WTC11 (cell line): ENCODE results near the gene FRYL. TPM values are rescaled to one million over a fixed set of nuclear protein-coding genes. Genes with fewer than 3 reads are reported as not detected.

Experiments
- ATAC-seq: fragments of 200-7000 bp; cut with Tn5 transposase; 2 replicates; pipeline ENCODE4 v1.10.0; 2021; ENCODE audit warnings: mild to moderate bottlenecking, moderate library complexity
- CTCF ChIA-PET: fragments of 300-600 bp; sonication (Branson Sonifier 250); formaldehyde crosslinking; loops from one replicate; lab custom pipeline; 2021; ENCODE audit warnings: antibody characterized with exemption; lab: Charles Lee
- POLR2A ChIA-PET: fragments of 350-600 bp; sonication (Branson Sonifier 250); formaldehyde crosslinking; loops from one replicate; lab custom pipeline; 2021; ENCODE audit warnings: antibody characterized with exemption; lab: Charles Lee
- DNase-seq: peaks from one replicate; pipeline ENCODE4 v3.0.0; 2021; ENCODE audit warnings: low spot score
- H3K27ac Mint-ChIP-seq: 2 replicates; pipeline ENCODE4 v1.8.0; 2021; ENCODE audit warnings: mixed read lengths
- H3K27me3 Mint-ChIP-seq: 2 replicates; pipeline ENCODE4 v1.8.0; 2021; ENCODE audit warnings: low read depth, mild to moderate bottlenecking, moderate library complexity, mixed read lengths
- H3K36me3 Mint-ChIP-seq: 2 replicates; pipeline ENCODE4 v1.8.0; 2021; ENCODE audit warnings: mixed read lengths
- H3K4me1 Mint-ChIP-seq: 2 replicates; pipeline ENCODE4 v1.8.0; 2022; ENCODE audit warnings: mixed read lengths
- H3K4me3 Mint-ChIP-seq: 2 replicates; pipeline ENCODE4 v1.8.0; 2021; ENCODE audit warnings: mild to moderate bottlenecking, moderate library complexity, mixed read lengths
- H3K9me3 Mint-ChIP-seq: 2 replicates; pipeline ENCODE4 v1.8.0; 2021; ENCODE audit warnings: mixed read lengths
- ATF1 ChIP-seq: sonication (generic); formaldehyde crosslinking; IDR thresholded peaks from 2 replicates; pipeline ENCODE4 v1.8.1; 2023; ENCODE audit warnings: mild to moderate bottlenecking, moderate library complexity, missing genetic modification reagents
- CBFB ChIP-seq: sonication (generic); formaldehyde crosslinking; IDR thresholded peaks from 2 replicates; pipeline ENCODE4 v1.8.1; 2022; ENCODE audit warnings: mild to moderate bottlenecking, low read depth, missing genetic modification reagents
- ELF4 ChIP-seq: sonication (generic); formaldehyde crosslinking; IDR thresholded peaks from 2 replicates; pipeline ENCODE4 v1.8.1; 2022; ENCODE audit warnings: low read depth, mild to moderate bottlenecking, moderate library complexity, missing genetic modification reagents
- EMX1 ChIP-seq: fragments of 250-450 bp; sonication (Bioruptor Pico); IDR thresholded peaks from 2 replicates; pipeline ENCODE4 v1.8.0; 2021; ENCODE audit warnings: mild to moderate bottlenecking
- GABPB1 ChIP-seq: sonication (generic); formaldehyde crosslinking; IDR thresholded peaks from 2 replicates; pipeline ENCODE4 v1.8.1; 2023; ENCODE audit warnings: mild to moderate bottlenecking, missing genetic modification reagents
- GRHL2 ChIP-seq: fragments of 250-450 bp; sonication (Bioruptor Pico); IDR thresholded peaks from 2 replicates; pipeline ENCODE4 v1.8.0; 2022; ENCODE audit warnings: mild to moderate bottlenecking, moderate library complexity; ENCODE audit not compliant: insufficient replicate concordance, severe bottlenecking
- HMGA2 ChIP-seq: fragments of 250-450 bp; sonication (Bioruptor Pico); IDR thresholded peaks from 2 replicates; pipeline ENCODE4 v1.4.0; 2021; ENCODE audit warnings: mild to moderate bottlenecking, moderate library complexity
- JAZF1 ChIP-seq: fragments of 250-450 bp; sonication (Bioruptor Pico); IDR thresholded peaks from 2 replicates; pipeline ENCODE4 v1.9.0; 2021; ENCODE audit warnings: moderate library complexity, mild to moderate bottlenecking, inconsistent platforms
- MYBL2 ChIP-seq: sonication (generic); formaldehyde crosslinking; IDR thresholded peaks from 2 replicates; pipeline ENCODE4 v1.8.1; 2023; ENCODE audit warnings: mild to moderate bottlenecking, moderate library complexity, missing genetic modification reagents
- NFATC4 ChIP-seq: fragments of 250-450 bp; sonication (Bioruptor Pico); IDR thresholded peaks from 2 replicates; pipeline ENCODE4 v1.9.0; 2021; ENCODE audit warnings: mild to moderate bottlenecking
- NR1H2 ChIP-seq: sonication (generic); formaldehyde crosslinking; IDR thresholded peaks from 2 replicates; pipeline ENCODE4 v1.9.0; 2021; ENCODE audit warnings: mild to moderate bottlenecking, moderate library complexity, missing genetic modification reagents
- NR3C1 ChIP-seq: sonication (generic); formaldehyde crosslinking; conservative IDR thresholded peaks from 2 replicates; pipeline ENCODE4 v1.8.1; 2023; ENCODE audit warnings: low read depth, mild to moderate bottlenecking, missing genetic modification reagents
- SMAD4 ChIP-seq: sonication (generic); formaldehyde crosslinking; IDR thresholded peaks from 2 replicates; pipeline ENCODE4 v1.8.0; 2022; ENCODE audit warnings: mild to moderate bottlenecking, missing genetic modification reagents
- SOX15 ChIP-seq: fragments of 250-450 bp; sonication (Bioruptor Pico); IDR thresholded peaks from 2 replicates; pipeline ENCODE4 v1.9.0; 2021; ENCODE audit warnings: mild to moderate bottlenecking
- TEAD4 ChIP-seq: sonication (generic); formaldehyde crosslinking; IDR thresholded peaks from 2 replicates; pipeline ENCODE4 v1.8.0; 2022; ENCODE audit warnings: mild to moderate bottlenecking, missing genetic modification reagents
- TP53 ChIP-seq: sonication (generic); formaldehyde crosslinking; IDR thresholded peaks from 2 replicates; pipeline ENCODE4 v1.8.1; 2023; ENCODE audit warnings: mild to moderate bottlenecking, missing genetic modification reagents
- ZNF396 ChIP-seq: fragments of 250-450 bp; sonication (Bioruptor Pico); IDR thresholded peaks from 2 replicates; pipeline ENCODE4 v1.8.0; 2021; ENCODE audit warnings: mild to moderate bottlenecking, moderate library complexity, borderline replicate concordance
- total RNA-seq: library from RNA; stranded (reverse); gene quantifications from 3 replicates; pipeline ENCODE4 v1.2.3, GENCODE V29; 2021
- TF ChIP-seq, protein P1 (sequence below): sonication (generic); formaldehyde crosslinking; IDR thresholded peaks from 2 replicates; pipeline ENCODE4 v1.8.0; 2022; ENCODE audit warnings: mild to moderate bottlenecking, missing genetic modification reagents
- TF ChIP-seq, protein P2 (sequence below): sonication (generic); formaldehyde crosslinking; IDR thresholded peaks from 2 replicates; pipeline ENCODE4 v1.8.1; 2023; ENCODE audit warnings: mild to moderate bottlenecking, missing genetic modification reagents, moderate library complexity
- TF ChIP-seq, protein P3 (sequence below): fragments of 200-600 bp; IDR thresholded peaks from 2 replicates; pipeline ENCODE4 v1.8.0; 2022; ENCODE audit warnings: antibody characterized with exemption
- TF ChIP-seq, protein P4 (sequence below): sonication (generic); formaldehyde crosslinking; IDR thresholded peaks from 2 replicates; pipeline ENCODE4 v1.8.1; 2022; ENCODE audit warnings: mild to moderate bottlenecking, moderate library complexity, missing genetic modification reagents
- TF ChIP-seq, protein P5 (sequence below): fragments of 250-450 bp; sonication (Bioruptor Pico); IDR thresholded peaks from 2 replicates; pipeline ENCODE4 v1.9.0; 2021; ENCODE audit warnings: mild to moderate bottlenecking
- TF ChIP-seq, protein P6 (sequence below): sonication (generic); formaldehyde crosslinking; IDR thresholded peaks from 2 replicates; pipeline ENCODE4 v1.8.1; 2023; ENCODE audit warnings: mild to moderate bottlenecking, moderate library complexity, missing genetic modification reagents
- TF ChIP-seq, protein P7 (sequence below): fragments of 250-450 bp; sonication (Bioruptor Pico); conservative IDR thresholded peaks from 2 replicates; pipeline ENCODE4 v1.9.0; 2021; ENCODE audit warnings: mild to moderate bottlenecking

Gene FRYL
- total RNA-seq, 1 experiment from 2014 or later: 38.7 TPM

DNA sequence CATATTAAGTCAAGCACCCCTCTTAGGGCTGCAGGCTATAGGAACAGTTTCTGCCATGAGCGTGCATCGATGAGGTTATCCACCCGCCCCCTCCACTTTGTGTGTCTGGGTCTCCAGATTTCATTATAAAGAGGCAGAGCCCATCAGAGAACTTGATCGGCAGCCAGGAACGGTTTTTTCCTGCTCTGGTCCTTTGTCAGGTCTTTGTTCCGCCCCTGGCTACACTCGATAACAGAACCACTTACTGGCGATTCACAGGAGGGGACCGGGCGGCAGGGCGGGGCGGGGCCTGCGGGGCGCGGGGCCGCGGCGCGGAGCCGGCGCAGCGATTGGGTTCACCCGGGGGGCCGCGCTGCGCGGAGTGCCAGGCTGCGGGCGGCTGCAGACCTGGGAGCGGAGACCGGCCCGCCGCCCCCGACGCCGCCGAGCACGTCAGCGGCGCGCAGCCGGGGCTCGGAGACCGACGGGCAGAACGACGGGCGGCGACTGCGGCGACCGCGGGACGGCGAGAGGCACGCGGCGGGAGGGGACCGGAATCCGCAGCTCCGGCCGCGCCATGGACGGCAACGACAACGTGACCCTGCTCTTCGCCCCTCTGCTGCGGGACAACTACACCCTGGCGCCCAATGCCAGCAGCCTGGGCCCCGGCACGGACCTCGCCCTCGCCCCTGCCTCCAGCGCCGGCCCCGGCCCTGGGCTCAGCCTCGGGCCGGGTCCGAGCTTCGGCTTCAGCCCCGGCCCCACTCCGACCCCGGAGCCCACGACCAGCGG, 296.9 kb downstream of the FRYL start, which contains the start of gene SLC10A4 (continued):
- TF ChIP-seq ZNF396 (CRISPR knock-in tag) (no peak), SMAD4 (CRISPR knock-in tag) (no peak), MYBL2 (CRISPR knock-in tag) (peak; percentile 65; the same call in 1 of the 2 replicates)
- TF ChIP-seq, protein P1, sequence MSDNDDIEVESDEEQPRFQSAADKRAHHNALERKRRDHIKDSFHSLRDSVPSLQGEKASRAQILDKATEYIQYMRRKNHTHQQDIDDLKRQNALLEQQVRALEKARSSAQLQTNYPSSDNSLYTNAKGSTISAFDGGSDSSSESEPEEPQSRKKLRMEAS (CRISPR knock-in tag): peak; percentile 47

DNA sequence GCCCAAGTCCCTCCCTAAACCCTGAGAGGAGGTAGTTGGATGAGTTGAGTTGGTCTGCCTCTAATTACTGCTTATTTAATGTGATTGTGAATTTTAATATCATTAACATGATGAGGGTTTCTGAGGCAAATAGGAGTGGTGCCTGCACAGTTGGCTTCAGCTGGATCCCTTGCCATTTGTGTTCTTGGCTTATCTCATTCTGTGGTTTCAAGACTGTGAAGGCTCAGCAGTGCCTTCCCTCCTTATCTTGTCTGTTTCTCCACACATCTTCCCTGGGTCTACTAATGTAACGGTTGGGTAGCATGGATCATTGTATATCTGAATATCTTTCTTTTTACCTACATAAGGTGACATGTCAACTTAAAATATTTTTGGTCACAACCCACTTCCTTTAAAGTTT, 298.5 kb downstream of the FRYL start:
- TF ChIP-seq TP53 (no peak), GRHL2 (no peak), NR1H2 (CRISPR knock-in tag) (no peak)
- TF ChIP-seq, protein P2, sequence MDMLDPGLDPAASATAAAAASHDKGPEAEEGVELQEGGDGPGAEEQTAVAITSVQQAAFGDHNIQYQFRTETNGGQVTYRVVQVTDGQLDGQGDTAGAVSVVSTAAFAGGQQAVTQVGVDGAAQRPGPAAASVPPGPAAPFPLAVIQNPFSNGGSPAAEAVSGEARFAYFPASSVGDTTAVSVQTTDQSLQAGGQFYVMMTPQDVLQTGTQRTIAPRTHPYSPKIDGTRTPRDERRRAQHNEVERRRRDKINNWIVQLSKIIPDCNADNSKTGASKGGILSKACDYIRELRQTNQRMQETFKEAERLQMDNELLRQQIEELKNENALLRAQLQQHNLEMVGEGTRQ (CRISPR knock-in tag): no peak
- TF ChIP-seq, protein P3, sequence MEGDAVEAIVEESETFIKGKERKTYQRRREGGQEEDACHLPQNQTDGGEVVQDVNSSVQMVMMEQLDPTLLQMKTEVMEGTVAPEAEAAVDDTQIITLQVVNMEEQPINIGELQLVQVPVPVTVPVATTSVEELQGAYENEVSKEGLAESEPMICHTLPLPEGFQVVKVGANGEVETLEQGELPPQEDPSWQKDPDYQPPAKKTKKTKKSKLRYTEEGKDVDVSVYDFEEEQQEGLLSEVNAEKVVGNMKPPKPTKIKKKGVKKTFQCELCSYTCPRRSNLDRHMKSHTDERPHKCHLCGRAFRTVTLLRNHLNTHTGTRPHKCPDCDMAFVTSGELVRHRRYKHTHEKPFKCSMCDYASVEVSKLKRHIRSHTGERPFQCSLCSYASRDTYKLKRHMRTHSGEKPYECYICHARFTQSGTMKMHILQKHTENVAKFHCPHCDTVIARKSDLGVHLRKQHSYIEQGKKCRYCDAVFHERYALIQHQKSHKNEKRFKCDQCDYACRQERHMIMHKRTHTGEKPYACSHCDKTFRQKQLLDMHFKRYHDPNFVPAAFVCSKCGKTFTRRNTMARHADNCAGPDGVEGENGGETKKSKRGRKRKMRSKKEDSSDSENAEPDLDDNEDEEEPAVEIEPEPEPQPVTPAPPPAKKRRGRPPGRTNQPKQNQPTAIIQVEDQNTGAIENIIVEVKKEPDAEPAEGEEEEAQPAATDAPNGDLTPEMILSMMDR: no peak
- TF ChIP-seq, protein P4, sequence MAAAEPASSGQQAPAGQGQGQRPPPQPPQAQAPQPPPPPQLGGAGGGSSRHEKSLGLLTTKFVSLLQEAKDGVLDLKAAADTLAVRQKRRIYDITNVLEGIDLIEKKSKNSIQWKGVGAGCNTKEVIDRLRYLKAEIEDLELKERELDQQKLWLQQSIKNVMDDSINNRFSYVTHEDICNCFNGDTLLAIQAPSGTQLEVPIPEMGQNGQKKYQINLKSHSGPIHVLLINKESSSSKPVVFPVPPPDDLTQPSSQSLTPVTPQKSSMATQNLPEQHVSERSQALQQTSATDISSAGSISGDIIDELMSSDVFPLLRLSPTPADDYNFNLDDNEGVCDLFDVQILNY (CRISPR knock-in tag): no peak
- TF ChIP-seq, all 79 proteins: peak for 0
- Mint-ChIP-seq H3K27ac (no peak overlapping the region), H3K36me3 (no peaks in the 10 kb centered on the region), H3K27me3 (peaks cover 42% of the 10 kb centered on the region), H3K4me3 (no peak overlapping the region), H3K4me1 (peaks cover 18% of the 10 kb centered on the region), H3K9me3 (no peaks in the 10 kb centered on the region)
- POLR2A ChIA-PET: no interaction called here
- CTCF ChIA-PET: interaction anchor here (0.8 kb wide), 1 partner anchor 13 kb away, joined by 4 read pairs; no protein-coding TSS in a partner anchor
- no peak for DNase-seq
- ATAC-seq: no peak

DNA sequence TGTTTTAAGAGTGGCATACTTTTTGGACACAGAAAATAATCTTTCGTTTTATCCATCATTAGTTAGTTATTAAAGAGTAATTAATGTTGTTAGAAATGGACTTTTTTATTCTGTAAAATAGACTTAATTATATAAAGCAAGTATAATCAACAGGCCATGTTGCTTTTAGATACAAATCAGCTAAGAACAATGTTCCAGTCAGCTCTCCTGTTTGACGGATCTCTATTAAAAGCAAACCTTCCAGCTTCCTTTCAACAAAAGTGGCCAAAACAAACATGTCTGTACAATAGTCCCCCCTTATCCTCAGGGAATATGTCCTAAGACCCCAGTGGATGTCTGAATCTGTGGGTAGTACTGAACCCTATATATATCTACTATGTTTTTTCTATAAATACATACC, 301.8 kb downstream of the FRYL start:
- Mint-ChIP-seq H3K27me3 (peaks cover 26% of the 10 kb centered on the region), H3K4me1 (peaks cover 10% of the 10 kb centered on the region), H3K27ac (no peak overlapping the region), H3K9me3 (no peaks in the 10 kb centered on the region), H3K4me3 (no peak overlapping the region), H3K36me3 (no peaks in the 10 kb centered on the region)
- DNase-seq (no peak), ATAC-seq (no peak)
- ChIA-PET CTCF (no interaction called here), POLR2A (no interaction called here)
- TF ChIP-seq, protein P3: no peak
- TF ChIP-seq, protein P5, sequence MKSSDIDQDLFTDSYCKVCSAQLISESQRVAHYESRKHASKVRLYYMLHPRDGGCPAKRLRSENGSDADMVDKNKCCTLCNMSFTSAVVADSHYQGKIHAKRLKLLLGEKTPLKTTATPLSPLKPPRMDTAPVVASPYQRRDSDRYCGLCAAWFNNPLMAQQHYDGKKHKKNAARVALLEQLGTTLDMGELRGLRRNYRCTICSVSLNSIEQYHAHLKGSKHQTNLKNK (CRISPR knock-in tag): no peak
- no peak for TF ChIP-seq HMGA2 (CRISPR knock-in tag)
- no peak for TF ChIP-seq TEAD4 (CRISPR knock-in tag)
- TF ChIP-seq, protein P6, sequence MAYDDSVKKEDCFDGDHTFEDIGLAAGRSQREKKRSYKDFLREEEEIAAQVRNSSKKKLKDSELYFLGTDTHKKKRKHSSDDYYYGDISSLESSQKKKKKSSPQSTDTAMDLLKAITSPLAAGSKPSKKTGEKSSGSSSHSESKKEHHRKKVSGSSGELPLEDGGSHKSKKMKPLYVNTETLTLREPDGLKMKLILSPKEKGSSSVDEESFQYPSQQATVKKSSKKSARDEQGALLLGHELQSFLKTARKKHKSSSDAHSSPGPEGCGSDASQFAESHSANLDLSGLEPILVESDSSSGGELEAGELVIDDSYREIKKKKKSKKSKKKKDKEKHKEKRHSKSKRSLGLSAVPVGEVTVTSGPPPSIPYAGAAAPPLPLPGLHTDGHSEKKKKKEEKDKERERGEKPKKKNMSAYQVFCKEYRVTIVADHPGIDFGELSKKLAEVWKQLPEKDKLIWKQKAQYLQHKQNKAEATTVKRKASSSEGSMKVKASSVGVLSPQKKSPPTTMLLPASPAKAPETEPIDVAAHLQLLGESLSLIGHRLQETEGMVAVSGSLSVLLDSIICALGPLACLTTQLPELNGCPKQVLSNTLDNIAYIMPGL (CRISPR knock-in tag): no peak
- no peak for TF ChIP-seq NFATC4 (CRISPR knock-in tag)
- TF ChIP-seq, protein P7, sequence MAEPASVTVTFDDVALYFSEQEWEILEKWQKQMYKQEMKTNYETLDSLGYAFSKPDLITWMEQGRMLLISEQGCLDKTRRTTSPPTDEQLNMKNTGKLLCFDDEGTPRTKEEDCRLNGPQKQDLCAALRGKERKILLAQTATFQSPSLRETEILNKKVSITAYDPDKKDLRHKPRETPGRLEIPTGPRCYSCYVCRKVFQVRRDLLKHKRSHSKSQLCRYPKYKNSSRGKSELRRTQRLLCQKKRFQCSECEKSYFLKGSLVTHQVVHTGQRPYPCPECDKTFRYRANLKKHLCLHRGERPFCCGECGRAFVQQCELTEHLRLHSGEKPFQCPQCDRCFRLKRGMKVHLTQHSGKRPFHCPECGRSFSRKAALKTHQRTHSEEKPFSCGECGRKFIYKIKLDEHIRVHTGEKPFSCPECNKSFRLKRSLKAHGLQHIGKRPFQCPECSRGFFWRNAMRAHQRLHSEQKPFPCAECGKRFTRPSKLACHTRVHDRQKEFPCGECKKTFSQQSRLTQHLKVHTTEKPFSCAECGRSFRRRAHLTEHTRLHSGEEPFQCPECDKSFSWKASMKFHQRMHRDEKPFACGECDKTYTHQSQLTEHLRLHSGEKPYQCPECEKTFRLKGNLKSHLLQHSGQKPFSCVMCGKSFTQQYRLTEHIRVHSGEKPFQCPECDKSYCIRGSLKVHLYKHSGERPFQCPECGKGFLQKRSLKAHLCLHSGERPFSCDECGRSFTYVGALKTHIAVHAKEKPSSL: no peak
- no peak for TF ChIP-seq ELF4 (CRISPR knock-in tag)
- TF ChIP-seq ATF1 (CRISPR knock-in tag): no peak
- TF ChIP-seq JAZF1 (CRISPR knock-in tag): no peak
- no peak for TF ChIP-seq SOX15 (CRISPR knock-in tag)
- no peak for TF ChIP-seq GABPB1 (CRISPR knock-in tag)
- no peak for TF ChIP-seq EMX1 (CRISPR knock-in tag)
- TF ChIP-seq NR3C1: no peak
- no peak for TF ChIP-seq CBFB (CRISPR knock-in tag)
